HAP-1 (cell line): ENCODE measurements around the gene HOXB3.

Experiments used
- DNase-seq, 2 experiments: peaks; one replicate each; pipeline ENCODE4 v3.0.0-alpha.2; 2016 to 2020; ENCODE audit warnings: low spot score in 2 of 2
- H3K27me3 ChIP-seq: fragments of 250-450 bp; sonication (Bioruptor Pico); 2 replicates; pipeline ENCODE4 v1.5.1; 2020; ENCODE audit warnings: low read depth, mild to moderate bottlenecking, moderate library complexity
- H3K36me3 ChIP-seq: fragments of 250-450 bp; sonication (Bioruptor Pico); replicated peaks from 2 replicates; pipeline ENCODE4 v1.5.1; 2020; ENCODE audit warnings: mild to moderate bottlenecking
- H3K4me1 ChIP-seq: fragments of 250-450 bp; sonication (Bioruptor Pico); 2 replicates; pipeline ENCODE4 v1.5.1; 2020; ENCODE audit warnings: mild to moderate bottlenecking
- H3K4me3 ChIP-seq: fragments of 250-450 bp; sonication (Bioruptor Pico); 2 replicates; pipeline ENCODE4 v1.5.1; 2020; ENCODE audit warnings: mild to moderate bottlenecking, moderate library complexity
- H3K9me3 ChIP-seq: fragments of 250-450 bp; sonication (Bioruptor Pico); 2 replicates; pipeline ENCODE4 v1.5.1; 2020; ENCODE audit warnings: mild to moderate bottlenecking, moderate library complexity
- in situ Hi-C: fragments of 300-500 bp; cut with MboI; formaldehyde crosslinking; loops from 3 replicates; pipeline ENCODE4 v1.14.3; 2020; ENCODE audit warnings: low sequenced_read_pairs, inconsistent platforms, mixed read lengths

HOXB3 gene

DNA sequence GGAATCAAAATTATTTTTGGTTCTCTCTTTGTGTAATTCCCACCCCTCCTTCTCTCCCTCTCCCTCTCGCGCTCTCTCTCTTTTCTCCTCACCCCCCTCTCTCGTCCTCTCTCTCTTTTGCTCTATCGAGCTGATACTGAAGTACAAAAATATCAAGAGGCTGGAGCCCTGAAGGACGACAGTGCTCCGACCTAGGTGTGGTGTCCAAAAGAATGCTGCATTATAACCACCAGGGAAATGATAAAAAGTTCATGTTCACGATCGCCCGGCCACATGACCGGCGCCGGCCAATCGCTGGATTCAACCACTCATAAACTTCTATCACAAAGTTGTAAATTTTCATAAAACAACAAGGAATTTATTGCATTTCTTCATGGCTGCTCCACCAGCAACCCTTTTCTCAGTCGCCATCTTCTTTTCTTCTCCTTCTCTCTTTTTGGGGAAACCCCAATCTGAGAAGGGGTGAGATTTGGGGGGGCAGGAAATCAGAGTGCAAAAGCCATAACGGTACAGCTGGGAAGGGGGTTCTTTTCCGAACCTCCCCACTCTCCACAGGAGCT lies 14.8 kb upstream of the HOXB3 start, which contains the start of gene HOXB6:
TSS of gene HOXB6 (minus strand) at position 217 of the 560 bp plus-strand sequence. CDS start 6,836 bp downstream, outside the sequence.
- Histone ChIP-seq H3K4me3 (no peak within 1 kb of the TSS), H3K36me3 (no peaks in the 10 kb centered on the region), H3K27me3 (peaks cover 31% of the 10 kb centered on the region), H3K9me3 (no peaks in the 10 kb centered on the region), H3K4me1 (no peaks in the 10 kb centered on the region; the same call in 1 of the 2 replicates)
- no peak for DNase-seq
- in situ Hi-C loops = no loop called here

DNA sequence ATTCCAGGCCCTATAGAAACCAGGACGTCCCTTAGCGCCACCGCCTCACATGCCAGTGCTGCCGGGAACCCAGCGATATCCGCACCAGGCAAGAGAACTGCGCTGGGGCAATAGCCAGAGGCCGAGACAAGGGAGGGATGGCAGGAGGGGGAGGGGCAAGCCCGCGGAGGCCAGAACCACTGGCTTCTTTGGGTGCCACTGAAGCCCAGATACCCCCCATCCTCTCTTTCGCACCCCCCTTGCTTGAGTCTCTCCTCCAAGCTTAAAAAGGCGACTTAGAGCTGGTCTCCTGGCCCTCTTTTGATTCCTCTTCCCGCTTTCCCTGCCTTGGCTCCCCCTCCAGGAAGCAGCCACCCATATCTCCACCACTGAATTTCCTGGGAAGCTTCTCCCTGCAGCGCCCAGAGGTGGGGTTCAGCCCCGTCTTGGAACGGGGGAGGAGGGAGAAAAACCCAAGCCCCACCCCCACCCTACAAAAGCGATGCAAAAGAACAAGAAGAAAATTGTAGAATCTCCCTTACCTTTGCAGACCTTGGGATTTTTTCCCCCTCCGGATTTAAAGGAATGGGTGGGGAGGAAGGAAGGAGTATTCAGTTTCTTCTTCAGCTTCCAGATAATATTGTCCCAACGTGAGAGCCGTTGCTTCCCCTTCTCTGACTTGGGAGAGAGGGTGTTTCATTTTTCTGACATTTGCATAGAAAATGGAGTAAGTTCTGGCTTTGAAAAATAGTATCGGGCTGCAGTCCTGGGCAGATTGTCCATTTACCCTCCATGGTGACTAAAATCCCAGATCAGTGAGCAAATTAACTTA lies 14.1 kb upstream of the HOXB3 start:
- in situ Hi-C loops = no loop called here
- Histone ChIP-seq H3K9me3 (no peaks in the 10 kb centered on the region), H3K4me1 (no peaks in the 10 kb centered on the region; the same call in 1 of the 2 replicates), H3K4me3 (no peak overlapping the region), H3K36me3 (no peaks in the 10 kb centered on the region), H3K27me3 (peaks cover 38% of the 10 kb centered on the region)
- no peak for DNase-seq

- H3K4me1 ChIP-seq = peaks cover 4% of the 10 kb centered on the region
- H3K4me3 ChIP-seq = no peak overlapping the region
- no peaks in the 10 kb centered on the region for H3K36me3 ChIP-seq
- DNase-seq = no peak
- in situ Hi-C loops = no loop called here
- H3K9me3 ChIP-seq = no peaks in the 10 kb centered on the region
- peaks cover 57% of the 10 kb centered on the region for H3K27me3 ChIP-seq
These were observed 11.7 kb upstream of the HOXB3 start for GRCh38 chr17:48601539-48602425.

DNA sequence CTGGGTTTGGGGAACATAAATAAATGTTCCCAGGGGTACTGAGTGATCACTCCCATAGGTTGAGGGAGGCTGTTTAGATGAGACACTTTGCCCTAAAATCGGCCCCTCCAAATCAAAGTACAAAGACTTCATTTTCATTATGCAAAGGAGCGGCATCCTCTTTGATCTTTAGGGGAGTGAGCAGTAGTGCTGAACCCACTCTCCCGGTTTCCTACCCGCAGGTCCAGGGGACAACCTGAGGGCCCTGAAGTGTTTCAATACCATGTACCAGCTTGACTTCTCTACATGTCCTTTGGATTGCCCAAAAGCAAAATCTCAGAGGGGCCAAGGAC lies 11.1 kb upstream of the HOXB3 start:
- H3K4me3 ChIP-seq = no peak overlapping the region
- no peak for DNase-seq
- in situ Hi-C loops = no loop called here

DNA sequence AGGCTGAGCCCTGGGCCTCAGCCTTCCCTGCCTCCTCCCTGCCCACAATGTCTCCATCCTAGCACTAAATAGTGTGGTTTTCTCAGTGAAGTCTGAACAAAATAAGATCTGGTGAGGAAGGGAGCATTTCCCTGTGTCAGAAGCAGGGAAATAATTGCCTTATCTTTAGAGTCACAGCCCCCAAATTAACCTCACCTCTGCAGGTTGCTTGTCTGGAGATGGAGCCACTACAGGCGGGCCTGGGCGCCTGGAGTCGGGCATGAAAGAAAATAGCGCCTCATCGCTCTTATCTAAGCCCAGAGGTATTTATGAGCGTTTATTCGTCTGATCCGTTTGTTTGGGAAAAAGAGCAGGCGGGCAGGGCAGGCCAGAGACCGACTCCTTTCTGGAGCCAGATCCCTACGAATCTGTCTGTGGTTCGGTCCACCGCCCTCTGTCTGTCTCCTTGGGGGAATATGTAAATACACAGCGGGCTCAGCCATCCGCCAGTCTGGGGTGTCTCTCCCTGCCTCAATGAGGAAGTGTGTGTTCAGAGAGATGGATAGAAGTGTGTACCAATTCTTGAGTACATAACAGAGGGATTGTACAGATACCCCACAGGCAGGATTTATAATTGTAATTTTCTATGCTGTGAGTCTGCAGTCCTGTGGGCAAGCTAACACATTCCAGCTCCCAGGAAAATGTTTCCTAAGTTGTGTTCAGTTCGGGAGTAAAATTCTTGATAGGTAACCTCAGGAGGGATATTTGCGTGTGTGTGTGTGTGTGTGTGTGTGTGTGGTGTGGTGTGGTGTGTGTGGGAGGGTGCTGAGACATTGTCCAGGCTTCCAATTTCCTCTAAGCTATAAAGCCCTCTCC lies 10.4 kb upstream of the HOXB3 start:
- H3K36me3 ChIP-seq = no peaks in the 10 kb centered on the region
- peaks cover 57% of the 10 kb centered on the region for H3K27me3 ChIP-seq
- H3K4me1 ChIP-seq = peaks cover 4% of the 10 kb centered on the region
- no peak for DNase-seq
- in situ Hi-C loops = no loop called here
- H3K4me3 ChIP-seq = no peak overlapping the region
- no peaks in the 10 kb centered on the region for H3K9me3 ChIP-seq

More for the DNA sequence above, 11.1 kb upstream of the HOXB3 start:
- peaks cover 57% of the 10 kb centered on the region for H3K27me3 ChIP-seq
- peaks cover 4% of the 10 kb centered on the region for H3K4me1 ChIP-seq
- no peaks in the 10 kb centered on the region for H3K36me3 ChIP-seq
- H3K9me3 ChIP-seq = no peaks in the 10 kb centered on the region

GRCh38 chr17:48599354-48599753 lies 9.3 kb upstream of the HOXB3 start:
- H3K4me3 ChIP-seq = no peak overlapping the region
- in situ Hi-C loops = no loop called here
- DNase-seq = no peak
- peaks cover 48% of the 10 kb centered on the region for H3K27me3 ChIP-seq
- no peaks in the 10 kb centered on the region for H3K9me3 ChIP-seq
- H3K36me3 ChIP-seq = no peaks in the 10 kb centered on the region
- peaks cover 4% of the 10 kb centered on the region for H3K4me1 ChIP-seq

DNA sequence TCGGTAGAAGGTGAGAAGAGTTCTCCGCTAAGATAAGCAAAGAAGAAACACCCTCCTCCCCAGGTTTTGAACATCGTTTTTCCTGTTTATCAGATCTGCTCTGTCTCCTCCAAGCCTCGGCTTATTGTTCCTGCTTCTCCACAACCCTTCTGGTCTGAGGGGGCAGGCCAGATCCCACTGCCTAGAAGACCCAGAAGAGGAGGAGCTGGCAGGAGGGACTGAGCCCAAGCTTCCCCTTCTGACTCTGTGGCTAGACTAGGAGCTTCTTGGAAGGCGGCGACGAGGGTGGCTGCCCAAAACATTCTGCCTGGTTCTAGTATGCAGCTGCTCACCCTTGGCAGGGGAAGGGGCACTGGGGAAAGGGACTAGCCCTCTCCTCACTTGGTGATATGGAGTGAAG lies 8.7 kb upstream of the HOXB3 start:
- no peak for DNase-seq
- no peaks in the 10 kb centered on the region for H3K9me3 ChIP-seq
- no peaks in the 10 kb centered on the region for H3K36me3 ChIP-seq
- H3K4me1 ChIP-seq = peaks cover 4% of the 10 kb centered on the region
- no peak overlapping the region for H3K4me3 ChIP-seq
- H3K27me3 ChIP-seq = peaks cover 43% of the 10 kb centered on the region
- in situ Hi-C loops = no loop called here

GRCh38 chr17:48597778-48598631 lies 8.0 kb upstream of the HOXB3 start:
- in situ Hi-C loops = no loop called here
- peak in 1 of 2 experiments; percentile 62 for DNase-seq

GRCh38 chr17:48597528-48597777 lies 7.4 kb upstream of the HOXB3 start:
- no peaks in the 10 kb centered on the region for H3K36me3 ChIP-seq
- H3K27me3 ChIP-seq = peaks cover 42% of the 10 kb centered on the region
- peaks cover 11% of the 10 kb centered on the region for H3K4me1 ChIP-seq
- in situ Hi-C loops = no loop called here
- no peak for DNase-seq
- H3K4me3 ChIP-seq = peak overlapping the region; percentile 39
- H3K9me3 ChIP-seq = no peaks in the 10 kb centered on the region

More at GRCh38 chr17:48597778-48598631, 8.0 kb upstream of the HOXB3 start:
- no peaks in the 10 kb centered on the region for H3K9me3 ChIP-seq
- peaks cover 43% of the 10 kb centered on the region for H3K27me3 ChIP-seq
- peaks cover 10% of the 10 kb centered on the region for H3K4me1 ChIP-seq
- H3K36me3 ChIP-seq = no peaks in the 10 kb centered on the region
- H3K4me3 ChIP-seq = peak overlapping the region; percentile 39

GRCh38 chr17:48596735-48597527 lies 6.9 kb upstream of the HOXB3 start:
- DNase-seq = no peak
- Histone ChIP-seq H3K27me3 (peaks cover 37% of the 10 kb centered on the region), H3K9me3 (no peaks in the 10 kb centered on the region), H3K36me3 (no peaks in the 10 kb centered on the region), H3K4me3 (peak overlapping the region; percentile 39), H3K4me1 (peaks cover 11% of the 10 kb centered on the region)
- in situ Hi-C loops = no loop called here

DNA sequence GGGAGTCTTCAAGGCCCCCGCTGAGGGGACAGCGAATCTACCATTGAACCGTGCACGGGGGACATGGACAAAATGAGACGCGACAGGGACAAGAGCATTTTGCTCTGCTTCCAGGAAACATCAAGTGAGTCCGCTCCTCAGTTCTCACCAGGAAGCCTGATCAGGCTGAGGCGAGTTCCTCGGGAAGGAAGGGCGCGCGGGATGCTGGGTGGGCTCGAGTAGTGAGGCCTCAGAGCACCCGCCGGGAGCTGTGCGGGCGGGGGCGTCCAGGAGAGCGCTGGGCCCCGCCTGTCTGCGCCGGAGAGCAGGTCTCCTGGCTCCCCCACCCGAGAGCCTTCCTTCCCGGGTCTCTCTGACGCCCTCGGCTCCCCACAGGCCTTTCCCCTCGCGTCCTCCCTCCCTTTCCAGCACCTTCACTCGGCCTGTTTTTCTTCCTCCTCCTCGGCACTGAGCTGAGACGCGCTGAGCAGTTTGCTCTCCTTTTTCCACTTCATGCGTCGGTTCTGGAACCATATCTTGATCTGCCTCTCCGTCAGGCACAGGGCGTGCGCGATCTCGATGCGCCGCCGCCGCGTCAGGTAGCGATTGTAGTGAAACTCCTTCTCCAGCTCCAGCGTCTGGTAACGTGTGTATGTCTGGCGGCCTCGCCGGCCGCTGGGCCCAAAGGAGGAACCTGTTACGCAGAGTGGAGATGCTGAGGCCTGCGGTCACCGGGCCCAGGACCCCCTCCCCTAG lies 6.1 kb upstream of the HOXB3 start:
- Histone ChIP-seq H3K4me1 (peaks cover 11% of the 10 kb centered on the region), H3K27me3 (peaks cover 30% of the 10 kb centered on the region), H3K4me3 (no peak overlapping the region), H3K9me3 (no peaks in the 10 kb centered on the region), H3K36me3 (no peaks in the 10 kb centered on the region)
- in situ Hi-C loops = no loop called here
- no peak for DNase-seq
